HG03457 (cell line): ENCODE results near the gene TMEM200A.

Experiments used
- ATAC-seq: cut with Tn5 transposase; IDR thresholded peaks from one replicate; pipeline ENCODE4 v1.9.1; 2021; ENCODE audit warnings: moderate number of reproducible peaks; ENCODE audit not compliant: unreplicated experiment

The TMEM200A gene

GRCh38 chr6:130482645-130483390, 117.0 kb downstream of the TMEM200A start:
- no peak for ATAC-seq

- ATAC-seq: no peak
Observed at GRCh38 chr6:130485870-130486269, 120.1 kb downstream of the TMEM200A start.

- no peak for ATAC-seq
Observed at GRCh38 chr6:130486417-130486816, 120.6 kb downstream of the TMEM200A start.

GRCh38 chr6:130489514-130489913, 123.7 kb downstream of the TMEM200A start:
- no peak for ATAC-seq
